GM12801 (cell line): Measurements from ENCODE around the gene TGFB1I1.

ENCODE experiments used
- CTCF ChIP-seq: IDR thresholded peaks from one replicate; pipeline ENCODE4 v1.5.1; 2011; ENCODE audit warnings: control low read depth; ENCODE audit not compliant: insufficient read length; ENCODE audit errors: extremely low read depth

The TGFB1I1 gene

DNA sequence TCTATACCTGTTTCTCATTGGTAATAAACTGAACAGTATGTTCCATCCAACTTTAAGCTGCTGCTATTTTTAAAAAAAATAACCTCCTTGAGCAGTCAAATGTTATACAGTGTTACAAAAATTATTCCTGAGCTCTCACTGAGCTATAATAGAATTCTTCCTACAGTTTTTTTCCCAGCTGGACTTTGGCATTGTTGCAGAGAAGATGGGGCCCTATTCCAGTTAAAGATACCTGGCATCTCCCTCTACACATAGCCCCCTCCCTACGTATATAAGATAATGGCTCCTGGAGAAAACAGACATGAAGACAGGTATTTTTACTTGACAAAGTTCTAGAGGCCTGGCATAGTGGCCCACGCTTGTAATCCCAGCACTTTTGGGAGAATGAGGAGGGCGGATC is 42.2 kb upstream of the TGFB1I1 start:
- TF ChIP-seq CTCF, result no peak

GRCh38 chr16:31430380-31431052 is 41.4 kb upstream of the TGFB1I1 start:
- TF ChIP-seq CTCF, result no peak

DNA sequence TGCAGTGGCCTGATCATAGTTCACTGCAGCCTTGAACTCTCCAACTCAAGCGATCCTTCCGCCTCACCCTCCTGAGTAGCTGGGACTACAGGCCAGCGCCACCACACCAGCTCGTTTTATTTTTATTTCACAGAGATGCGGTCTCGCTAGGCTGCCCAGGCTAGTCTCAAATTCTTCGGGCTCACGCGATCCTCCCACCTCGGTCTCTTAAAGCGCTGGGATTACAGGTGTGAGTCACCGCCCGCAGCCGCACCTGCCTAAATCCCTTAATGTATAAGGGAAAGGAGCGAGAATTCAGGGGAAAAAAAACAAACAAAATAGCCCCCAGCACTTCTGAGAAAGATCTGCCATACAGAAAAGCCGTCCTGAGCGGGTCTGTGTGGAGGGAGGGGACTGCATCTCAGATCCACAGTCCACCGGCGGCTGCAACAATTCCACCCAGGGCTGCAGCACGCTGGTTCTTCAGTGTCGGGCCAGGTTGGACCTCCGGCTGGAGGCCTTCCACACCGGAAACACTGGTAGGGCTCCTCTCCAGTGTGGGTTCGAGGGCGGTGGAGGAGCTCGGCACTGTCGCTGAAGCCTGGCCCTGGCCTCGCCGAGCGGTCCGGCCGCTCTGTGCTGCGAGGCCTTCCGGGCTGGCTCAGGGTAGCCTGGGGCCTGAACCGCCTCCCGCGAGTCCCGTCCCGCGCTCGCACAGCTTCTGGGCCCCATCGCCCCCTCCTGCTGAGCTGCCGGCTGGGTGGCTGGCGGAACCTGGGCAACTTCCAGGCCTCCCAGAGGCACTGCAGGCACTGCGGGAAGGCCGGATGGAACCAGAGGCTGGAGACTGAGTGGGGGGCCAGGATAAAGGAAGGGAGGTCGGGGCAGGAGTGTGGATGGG is 36.4 kb upstream of the TGFB1I1 start:
- TF ChIP-seq CTCF, result no peak

DNA sequence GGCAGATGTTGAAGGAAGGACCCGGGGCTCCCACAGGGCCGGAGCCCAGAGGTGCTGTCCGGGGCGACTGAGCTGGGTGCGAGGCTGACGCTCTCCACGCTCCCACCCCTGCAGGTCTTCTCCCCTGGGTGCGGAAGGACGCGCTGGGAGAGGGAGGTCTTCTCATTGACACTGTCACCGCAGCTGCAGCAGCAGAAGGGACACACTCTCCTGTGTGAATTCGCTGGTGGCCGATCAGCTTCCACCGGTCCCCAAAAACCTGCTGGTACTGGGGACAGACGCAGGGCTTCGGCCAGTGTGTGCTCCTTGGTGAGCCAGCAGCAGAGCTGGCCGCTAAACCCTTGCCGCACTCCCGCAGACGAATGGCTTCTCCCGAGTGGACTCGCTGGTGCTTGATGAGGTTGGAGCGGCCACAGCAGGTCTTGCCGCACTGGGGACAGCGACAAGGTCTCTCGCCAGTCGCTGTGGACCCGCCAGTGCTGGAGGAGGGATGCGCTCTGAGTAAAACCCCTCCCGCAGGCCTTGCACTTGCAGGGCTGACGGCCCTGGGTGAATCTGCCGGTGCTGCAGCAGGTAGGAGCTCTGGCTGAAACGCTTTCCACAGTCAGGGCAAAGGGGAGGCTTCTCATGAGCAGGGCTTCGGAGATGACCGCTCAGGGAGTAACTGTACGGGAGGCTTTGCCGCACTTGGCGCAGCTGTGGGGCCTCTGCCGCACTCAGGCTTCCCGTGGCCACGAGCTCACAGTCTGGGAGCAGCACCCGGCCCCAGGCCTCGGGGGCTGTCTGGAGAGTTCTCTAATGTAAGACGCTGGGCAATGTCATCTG is 35.5 kb upstream of the TGFB1I1 start:
- TF ChIP-seq CTCF, result no peak

DNA sequence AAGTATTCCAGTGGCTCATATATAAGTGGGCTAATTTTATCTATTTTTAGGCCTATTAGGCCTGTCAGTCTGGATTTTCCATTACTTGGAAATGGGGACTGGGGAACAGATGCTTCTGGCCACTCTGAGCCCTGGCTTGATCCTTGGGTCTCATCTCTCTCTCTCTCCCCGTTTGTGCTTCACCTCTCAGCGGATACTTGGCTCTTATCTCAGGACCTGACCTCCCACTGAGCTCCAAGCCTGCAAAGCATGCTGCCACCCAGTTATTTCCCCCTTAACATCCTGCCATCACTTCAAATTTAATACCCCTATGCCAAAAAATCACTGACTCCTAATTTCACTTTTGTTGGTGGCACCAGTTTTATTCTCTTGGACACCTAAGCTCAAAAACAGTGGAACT is 33.5 kb upstream of the TGFB1I1 start:
- TF ChIP-seq CTCF, result no peak

GRCh38 chr16:31439519-31439918 is 32.4 kb upstream of the TGFB1I1 start:
- TF ChIP-seq CTCF, result no peak
